HepG2 (cell line): Measurements from ENCODE around the gene PACC1. TPM values are rescaled to one million over a fixed set of nuclear protein-coding genes. Genes with fewer than 3 reads are reported as not detected.

Experiments used
- ATAC-seq: fragments of 200-7000 bp; cut with Tn5 transposase; 3 replicates; pipeline ENCODE4 v1.9.1; 2020; ENCODE audit warnings: mild to moderate bottlenecking, moderate library complexity
- BruUV-seq: library from RNA; stranded (reverse); fragments of 400-500 nt; replicated peaks from 2 replicates; lab custom pipeline; 2021; lab: Mats Ljungman, UMichigan
- CTCF ChIA-PET: fragments of 300-600 bp; formaldehyde crosslinking; extraction: SDS; loops from one replicate; lab custom pipeline; 2021; ENCODE audit warnings: low total read pairs, inconsistent platforms, low intra/inter-chr PET ratio; lab: Yijun Ruan, JAX
- POLR2A ChIA-PET: fragments of 350-600 bp; sonication (Branson Sonifier 250); formaldehyde crosslinking; loops from one replicate; lab custom pipeline; 2020; ENCODE audit warnings: antibody characterized with exemption, inconsistent platforms; lab: Yijun Ruan, JAX
- DNase-seq: peaks from one replicate; pipeline ENCODE4 v3.0.0-alpha.2; 2015; ENCODE audit warnings: low spot score
- FAIRE-seq: peaks from 3 replicates; lab custom pipeline; 2011; peaks lifted over from hg19 to GRCh38; lab: Jason Lieb, UNC
- H2AFZ ChIP-seq: one replicate; pipeline ENCODE4 v1.6.1; 2011; ENCODE audit warnings: low read length, inconsistent platforms
- H3K27ac ChIP-seq: fragments of 300-600 bp; 3 replicates; pipeline ENCODE4 v1.8.0; 2011; ENCODE audit warnings: mixed run types, mild to moderate bottlenecking, mixed read lengths, low read length, inconsistent platforms; ENCODE audit not compliant: insufficient read depth; ENCODE audit errors: extremely low read length
- H3K27me3 ChIP-seq, 2 experiments: fragments of 200-600 bp in 1 of 2; 2 replicates in 1 of 2; 3 replicates in 1 of 2; pipeline versions ENCODE4 v1.6.0 to v1.8.0; 2011; ENCODE audit warnings: low read length in 2 of 2, mild to moderate bottlenecking in 2 of 2, moderate library complexity in 2 of 2, inconsistent platforms in 1 of 2; ENCODE audit not compliant: insufficient read depth in 2 of 2, control insufficient read depth in 1 of 2
- H3K36me3 ChIP-seq, 2 experiments: fragments of 200-600 bp in 1 of 2; replicated peaks in 1 of 2; 2 replicates in 1 of 2; 3 replicates in 1 of 2; pipeline versions ENCODE4 v1.5.1 to v1.8.0; 2011; ENCODE audit warnings: low read length in 2 of 2, inconsistent platforms in 1 of 2; ENCODE audit not compliant: insufficient read depth in 2 of 2, control insufficient read depth in 1 of 2
- H3K4me1 ChIP-seq: 2 replicates; pipeline ENCODE4 v1.5.1; 2012; ENCODE audit warnings: low read length, inconsistent platforms; ENCODE audit not compliant: insufficient read depth
- H3K4me2 ChIP-seq: 2 replicates; pipeline ENCODE4 v1.6.0; 2011; ENCODE audit warnings: low read depth, low read length, inconsistent platforms
- H3K4me3 ChIP-seq, 3 experiments: fragments of 200-600 bp in 1 of 3; sonication (generic), shearing (Covaris generic) in 1 of 3; replicated peaks in 1 of 3; 2 replicates each; pipeline ENCODE4 v1.5.1; 2011 to 2016; ENCODE audit warnings: low read length in 3 of 3, inconsistent platforms in 2 of 3, low read depth in 2 of 3, mild to moderate bottlenecking in 2 of 3, control low read depth in 1 of 3, mixed read lengths in 1 of 3; ENCODE audit not compliant: insufficient read depth in 1 of 3
- H3K79me2 ChIP-seq: one replicate; pipeline ENCODE4 v1.6.1; 2011; ENCODE audit warnings: low read length, inconsistent platforms; ENCODE audit not compliant: insufficient read depth
- H3K9ac ChIP-seq: 2 replicates; pipeline ENCODE4 v1.6.0; 2011; ENCODE audit warnings: mild to moderate bottlenecking, low read depth, low read length, inconsistent platforms; ENCODE audit not compliant: insufficient read depth
- H3K9me3 ChIP-seq: 2 replicates; pipeline ENCODE4 v1.5.1; 2012; ENCODE audit warnings: mild to moderate bottlenecking, low read length
- H4K20me1 ChIP-seq: 2 replicates; pipeline ENCODE4 v1.6.0; 2011; ENCODE audit warnings: inconsistent platforms, mild to moderate bottlenecking, low read length, moderate library complexity; ENCODE audit not compliant: insufficient read depth
- ARID4A ChIP-seq: sonication (generic); formaldehyde crosslinking; IDR thresholded peaks from 2 replicates; pipeline ENCODE4 v1.5.0; 2020; ENCODE audit warnings: mild to moderate bottlenecking, missing genetic modification reagents, borderline replicate concordance
- ARNT2 ChIP-seq: sonication (generic); formaldehyde crosslinking; IDR thresholded peaks from 2 replicates; pipeline ENCODE4 v1.8.0; 2022; ENCODE audit warnings: mild to moderate bottlenecking, low read depth, missing genetic modification reagents, moderate library complexity
- FOXK2 ChIP-seq: fragments of 450-650 bp; IDR thresholded peaks from 2 replicates; pipeline ENCODE4 v1.6.1; 2016
- MIER2 ChIP-seq: IDR thresholded peaks from 2 replicates; pipeline ENCODE4 v1.6.1; 2016; ENCODE audit warnings: missing biosample characterization, missing genetic modification reagents
- NFE2L1 ChIP-seq: sonication (generic); formaldehyde crosslinking; IDR thresholded peaks from 2 replicates; pipeline ENCODE4 v1.4.0; 2020; ENCODE audit warnings: missing genetic modification reagents, mild to moderate bottlenecking, borderline replicate concordance
- PPARG ChIP-seq: conservative IDR thresholded peaks from 2 replicates; pipeline ENCODE4 v1.6.1; 2016; ENCODE audit warnings: missing biosample characterization, missing genetic modification reagents
- RAD21 ChIP-seq: fragments of 450-650 bp; formaldehyde crosslinking; IDR thresholded peaks from 2 replicates; pipeline ENCODE4 v1.5.0; 2020; ENCODE audit warnings: mild to moderate bottlenecking
- RORA ChIP-seq: sonication (generic); formaldehyde crosslinking; IDR thresholded peaks from 2 replicates; pipeline ENCODE4 v1.5.0; 2020; ENCODE audit warnings: mild to moderate bottlenecking, missing genetic modification reagents, moderate library complexity
- SCMH1 ChIP-seq: sonication (generic); formaldehyde crosslinking; IDR thresholded peaks from 2 replicates; pipeline ENCODE4 v1.9.0; 2021; ENCODE audit warnings: missing genetic modification reagents, mild to moderate bottlenecking, borderline replicate concordance
- TCF7L2 ChIP-seq: IDR thresholded peaks from 2 replicates; pipeline ENCODE4 v1.6.1; 2011; ENCODE audit warnings: mild to moderate bottlenecking, low read depth, low read length, moderate library complexity
- TRIM24 ChIP-seq: sonication (generic); formaldehyde crosslinking; IDR thresholded peaks from 2 replicates; pipeline ENCODE4 v1.8.0; 2022; ENCODE audit warnings: mild to moderate bottlenecking, missing genetic modification reagents
- ZBTB33 ChIP-seq: sonication (generic); formaldehyde crosslinking; IDR thresholded peaks from 2 replicates; pipeline ENCODE4 v1.4.0; 2020; ENCODE audit warnings: missing genetic modification reagents
- ZBTB4 ChIP-seq: sonication (generic); formaldehyde crosslinking; IDR thresholded peaks from 2 replicates; pipeline ENCODE4 v1.4.0; 2020; ENCODE audit warnings: missing genetic modification reagents, mild to moderate bottlenecking, borderline replicate concordance
- ZMAT3 ChIP-seq: sonication (generic); formaldehyde crosslinking; conservative IDR thresholded peaks from 2 replicates; pipeline ENCODE4 v1.7.0; 2021; ENCODE audit warnings: missing genetic modification reagents
- ZNF333 ChIP-seq: sonication (generic); formaldehyde crosslinking; IDR thresholded peaks from 2 replicates; pipeline ENCODE4 v1.4.0; 2020; ENCODE audit warnings: mild to moderate bottlenecking, missing genetic modification reagents, borderline replicate concordance
- ZNF644 ChIP-seq: IDR thresholded peaks from 2 replicates; pipeline ENCODE4 v1.6.1; 2016; ENCODE audit warnings: low read depth
- WGBS: methylation state at CpG from one replicate; pipeline ENCODE4 v1.1.6; 2017; ENCODE audit warnings: low lambda C conversion rate; 5-methylcytosine and 5-hydroxymethylcytosine counted together
- in situ Hi-C: cut with HindIII; loops from 2 replicates; pipeline ENCODE4 v1.10.0; 2017; ENCODE audit warnings: low pct_unique_long_range_greater_than_20kb; ENCODE audit not compliant: extremely low pct_ligation_motif_present
- intact Hi-C: fragments of 100-400 bp; cut with micrococcal nuclease; formaldehyde crosslinking; loops from one replicate; pipeline ENCODE4 v1.10.0; 2022; ENCODE audit not compliant: unreplicated experiment
- polyA plus RNA-seq, 8 experiments: library from polyadenylated mRNA; depleted of rRNA in 3 of 8; stranded (reverse) in 7 of 8; unstranded in 1 of 8; fragments of >200 nt; fragmentation: Illumina TruSeq in 4 of 8; extraction: Trizol in 4 of 8; gene quantifications; 2 replicates each; pipeline versions ENCODE4 v1.2.1 to v1.2.3, GENCODE V29; 2011 to 2016; ENCODE audit warnings: low read depth in 4 of 8, missing spikeins in 1 of 8, mixed read lengths in 1 of 8; ENCODE audit not compliant: insufficient read depth in 1 of 8
- total RNA-seq, 5 experiments: library from RNA; depleted of rRNA; stranded (reverse); fragments of >200 nt; fragmentation: Illumina TruSeq; extraction: Trizol; gene quantifications; 2 replicates each; pipeline ENCODE4 v1.2.3, GENCODE V29; 2016; ENCODE audit warnings: low read depth in 1 of 5

PACC1 gene
- total and polyA plus RNA-seq, 2 of the 13 experiments (the other 11 are each of a cell fraction or from before 2014, with no cell fraction given), result 9.4 to 10.7 TPM

- 2% methylated on average over 8 of the region's 13 CpGs for WGBS
- H3K4me1 ChIP-seq, result peaks cover 23% of the 10 kb centered on the region
- no peak overlapping the region for H3K27ac ChIP-seq
- CTCF ChIA-PET, result no interaction called here
- in situ Hi-C loops (no loop called here), intact Hi-C loops (no loop called here)
- H4K20me1 ChIP-seq, result no peaks in the 10 kb centered on the region
- H3K79me2 ChIP-seq, result no peaks in the 10 kb centered on the region
- no peak overlapping the region for H3K9ac ChIP-seq
- FAIRE-seq (no peak), DNase-seq (no peak), ATAC-seq (no peak)
- no peaks in the 10 kb centered on the region for H3K36me3 ChIP-seq
- no peak overlapping the region for H3K4me2 ChIP-seq
- H3K4me3 ChIP-seq, result no peak overlapping the region
- no peak overlapping the region for H2AFZ ChIP-seq
- H3K27me3 ChIP-seq, result peaks cover 0 to 14% of the 10 kb centered on the region in 2 experiments; a peak in 1 of 5 replicates
- POLR2A ChIA-PET, result no interaction called here
- peaks cover 10% of the 10 kb centered on the region; the same call in 1 of the 2 replicates for H3K9me3 ChIP-seq
- no TSS peak for BruUV-seq
- no peak for TF ChIP-seq FOXK2
- TF ChIP-seq PPARG (CRISPR knock-in tag), result no peak
- no peak for TF ChIP-seq TCF7L2
- no peak for TF ChIP-seq ZBTB33 (CRISPR knock-in tag)
- no peak for TF ChIP-seq MIER2 (CRISPR knock-in tag)
- no peak for TF ChIP-seq SCMH1 (CRISPR knock-in tag)
- TF ChIP-seq ZMAT3 (CRISPR knock-in tag), result no peak
- TF ChIP-seq RORA, result no peak
- no peak for TF ChIP-seq ZNF644 (CRISPR knock-in tag)
- no peak for TF ChIP-seq TRIM24
- no peak for TF ChIP-seq NFE2L1 (CRISPR knock-in tag)
- no peak for TF ChIP-seq RAD21
- no peak for TF ChIP-seq ZNF333 (CRISPR knock-in tag)
- TF ChIP-seq ZBTB4 (CRISPR knock-in tag), result no peak
- TF ChIP-seq ARNT2 (CRISPR knock-in tag), result no peak
- no peak for TF ChIP-seq ARID4A (CRISPR knock-in tag)
Measured at GRCh38 chr1:212461916-212462660, 47.4 kb upstream of the PACC1 start.
